Left renal cortex interstitium (tissue), 4 donors: Measurements from ENCODE around the gene OSGEP. TPM values are rescaled to one million over a fixed set of nuclear protein-coding genes. Genes with fewer than 3 reads are reported as not detected.

Source experiments
- DNase-seq, 4 donors: peaks; one replicate each; pipeline ENCODE4 v3.0.0-alpha.2; 2013; ENCODE audit warnings: low read depth in 4 of 4, low spot score in 2 of 4, missing footprints in 1 of 4
- polyA plus RNA-seq, 4 donors: library from polyadenylated mRNA; unstranded; fragments of 120-200 nt; gene quantifications; one replicate each; pipeline ENCODE4 v1.2.1, GENCODE V29; 2013; ENCODE audit not compliant: insufficient read length in 4 of 4

The OSGEP gene
- polyA plus RNA-seq, 4 donors = 40.5 to 90.4 (median 63.4) TPM

DNA sequence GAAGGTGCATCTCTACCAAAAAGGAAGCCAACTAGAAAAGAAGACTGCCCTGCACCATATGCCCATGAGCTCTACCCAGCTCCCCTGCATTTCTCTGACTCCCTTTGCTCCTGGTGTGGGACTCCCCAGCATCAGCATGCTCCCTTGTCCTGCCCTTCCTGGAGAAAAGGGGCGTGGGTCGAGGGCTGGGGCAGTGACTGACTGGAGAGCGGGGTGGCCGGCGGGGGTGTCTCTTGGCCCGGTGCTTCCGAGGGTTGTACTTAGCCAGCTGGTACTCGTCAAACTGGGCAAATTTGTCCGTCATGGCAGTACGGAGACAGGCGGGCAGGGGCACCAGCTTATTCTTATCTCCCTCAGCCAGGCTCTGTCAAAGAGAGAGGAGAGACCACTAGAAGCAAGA, 51.1 kb downstream of the OSGEP start:
- DNase-seq = no peak

- no peak for DNase-seq
Observed at GRCh38 chr14:20400965-20401593, 53.5 kb downstream of the OSGEP start.

- no peak for DNase-seq
Observed at GRCh38 chr14:20400589-20400964, 54.0 kb downstream of the OSGEP start.

DNA sequence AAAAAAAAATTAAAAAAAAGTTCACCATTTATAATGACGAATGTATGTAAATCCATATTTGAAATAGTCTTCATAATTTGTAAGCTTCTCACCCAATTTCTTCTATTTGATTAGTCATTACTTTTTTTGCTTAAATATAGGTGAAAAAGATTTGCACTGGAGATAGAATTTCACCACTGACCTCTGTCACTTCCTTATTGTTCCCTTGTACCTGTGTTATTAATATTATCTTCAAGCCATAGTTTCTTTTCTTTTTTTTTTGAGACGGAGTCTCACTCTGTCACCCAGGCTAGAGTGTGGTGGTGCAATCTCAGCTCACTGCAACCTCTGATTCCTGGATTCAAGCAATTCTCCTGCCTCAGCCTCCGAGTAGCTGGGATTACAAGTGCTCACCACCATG, 57.1 kb downstream of the OSGEP start:
- DNase-seq = no peak

Other genes with a start within 250 kb of the OSGEP start
- gene OR11H6, start 231.1 kb downstream of the OSGEP start, polyA plus RNA-seq = not detected
- gene OR11H7, start 225.8 kb downstream of the OSGEP start, polyA plus RNA-seq = under 1 TPM; 0.32 to 0.69 (median 0.54) TPM
- under 1 TPM in 1 of 4 donors, not detected in 3; 0.14 TPM for gene OR11H4, start 215.5 kb downstream of the OSGEP start, polyA plus RNA-seq
- gene TTC5, start 148.9 kb downstream of the OSGEP start, polyA plus RNA-seq = 10 to 100 TPM; 26.3 to 32.4 (median 28.9) TPM
- gene CCNB1IP1, start 121.5 kb downstream of the OSGEP start, polyA plus RNA-seq = 100 to 1,000 TPM; 108 to 134 (median 109) TPM
- 10 to 100 TPM; 41.5 to 71.9 (median 56.7) TPM for gene PARP2, start 111.2 kb downstream of the OSGEP start, polyA plus RNA-seq
- gene TEP1, start 41.3 kb downstream of the OSGEP start, polyA plus RNA-seq = 10 to 100 TPM; 13.8 to 21.6 (median 16.7) TPM
- under 1 TPM; 0.40 to 0.46 (median 0.44) TPM for gene KLHL33, start 18.6 kb downstream of the OSGEP start, polyA plus RNA-seq
- 100 to 1,000 TPM; 310 to 338 (median 322) TPM for gene APEX1, start 414 bp upstream of the OSGEP start, polyA plus RNA-seq
- gene PIP4P1, start 6.6 kb upstream of the OSGEP start, polyA plus RNA-seq = 10 to 100 TPM; 32.0 to 42.0 (median 33.1) TPM
- 10 to 100 TPM; 55.0 to 95.5 (median 62.3) TPM for gene PNP, start 14.6 kb upstream of the OSGEP start, polyA plus RNA-seq
- under 1 TPM in 2 of 4 donors, not detected in 2; 0.41 to 0.60 TPM for gene RNASE10, start 50.7 kb upstream of the OSGEP start, polyA plus RNA-seq
- gene RNASE9, start 106.2 kb upstream of the OSGEP start, polyA plus RNA-seq = not detected
- not detected for gene RNASE11, start 133.2 kb upstream of the OSGEP start, polyA plus RNA-seq
- not detected for gene RNASE12, start 136.6 kb upstream of the OSGEP start, polyA plus RNA-seq
- not detected for gene OR6S1, start 186.9 kb upstream of the OSGEP start, polyA plus RNA-seq
- 1 to 10 TPM; 3.1 to 5.5 (median 4.1) TPM for gene RNASE4, start 229.7 kb upstream of the OSGEP start, polyA plus RNA-seq
- gene ANG, start 234.0 kb upstream of the OSGEP start, polyA plus RNA-seq = 1 to 10 TPM; 2.9 to 5.0 (median 3.7) TPM